GM12875 (cell line): Measurements from ENCODE around the gene TEKT5.
"Not testable (repeated sequence)": the region's sequence is repeated elsewhere in the genome, so short reads cannot be mapped to it uniquely, and the experiment has no call there.

Source experiments
- H3K4me3 ChIP-seq: one replicate; pipeline ENCODE4 v1.5.1; 2011; ENCODE audit warnings: low read depth, low read length, control low read depth
- TF ChIP-seq, protein P1 (sequence below): IDR thresholded peaks from 2 replicates; pipeline ENCODE4 v1.5.1; 2011; ENCODE audit warnings: low read depth, mild to moderate bottlenecking, control low read depth, inconsistent platforms, low read length, moderate library complexity, borderline replicate concordance; ENCODE audit not compliant: insufficient read depth

TEKT5 gene

GRCh38 chr16:10635365-10636021, 59.2 kb downstream of the TEKT5 start:
- no peak overlapping the region for H3K4me3 ChIP-seq
- TF ChIP-seq, protein P1, sequence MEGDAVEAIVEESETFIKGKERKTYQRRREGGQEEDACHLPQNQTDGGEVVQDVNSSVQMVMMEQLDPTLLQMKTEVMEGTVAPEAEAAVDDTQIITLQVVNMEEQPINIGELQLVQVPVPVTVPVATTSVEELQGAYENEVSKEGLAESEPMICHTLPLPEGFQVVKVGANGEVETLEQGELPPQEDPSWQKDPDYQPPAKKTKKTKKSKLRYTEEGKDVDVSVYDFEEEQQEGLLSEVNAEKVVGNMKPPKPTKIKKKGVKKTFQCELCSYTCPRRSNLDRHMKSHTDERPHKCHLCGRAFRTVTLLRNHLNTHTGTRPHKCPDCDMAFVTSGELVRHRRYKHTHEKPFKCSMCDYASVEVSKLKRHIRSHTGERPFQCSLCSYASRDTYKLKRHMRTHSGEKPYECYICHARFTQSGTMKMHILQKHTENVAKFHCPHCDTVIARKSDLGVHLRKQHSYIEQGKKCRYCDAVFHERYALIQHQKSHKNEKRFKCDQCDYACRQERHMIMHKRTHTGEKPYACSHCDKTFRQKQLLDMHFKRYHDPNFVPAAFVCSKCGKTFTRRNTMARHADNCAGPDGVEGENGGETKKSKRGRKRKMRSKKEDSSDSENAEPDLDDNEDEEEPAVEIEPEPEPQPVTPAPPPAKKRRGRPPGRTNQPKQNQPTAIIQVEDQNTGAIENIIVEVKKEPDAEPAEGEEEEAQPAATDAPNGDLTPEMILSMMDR = no peak

DNA sequence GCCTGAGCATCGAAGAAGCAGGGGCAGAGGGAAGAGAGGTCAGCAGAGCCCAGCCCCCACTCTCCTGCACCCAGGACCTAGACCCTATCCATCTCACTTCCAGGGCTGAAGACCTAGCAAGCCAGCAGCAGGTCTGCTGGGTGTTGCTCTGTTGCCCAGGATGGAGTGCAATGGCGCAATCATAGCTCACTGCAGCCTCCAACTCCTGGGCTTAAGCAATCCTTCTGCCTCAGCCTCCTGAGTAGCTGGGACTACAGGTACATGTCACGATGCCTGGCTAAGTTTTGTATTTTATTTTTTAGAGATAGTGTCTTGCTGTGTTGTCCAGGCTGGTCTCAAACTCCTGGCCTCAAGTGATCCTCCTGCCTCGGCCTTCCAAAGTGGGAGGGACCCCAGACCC, 61.3 kb downstream of the TEKT5 start:
- H3K4me3 ChIP-seq = not testable (repeated sequence)

DNA sequence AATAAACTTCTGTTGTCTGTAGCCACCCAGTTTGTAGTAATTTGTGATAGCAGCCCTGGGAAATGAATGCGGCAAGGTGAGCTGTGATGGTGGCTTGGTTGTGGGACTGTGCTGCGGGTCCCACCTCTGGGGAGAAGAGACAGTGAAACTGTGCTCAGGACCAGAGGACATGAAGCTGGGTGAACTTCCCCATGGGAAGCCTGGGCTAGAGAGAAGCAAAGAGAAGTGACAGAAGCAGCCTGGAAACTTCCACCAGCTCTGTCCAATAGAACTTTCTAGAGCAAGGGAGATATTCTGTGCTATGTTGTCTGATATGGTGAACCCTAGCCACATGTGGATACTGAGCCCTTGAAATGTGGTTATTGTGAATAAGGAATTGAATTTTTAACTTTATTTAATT, 62.8 kb downstream of the TEKT5 start:
- no peak overlapping the region for H3K4me3 ChIP-seq
- TF ChIP-seq, protein P1 = no peak

GRCh38 chr16:10629592-10629963, 65.2 kb downstream of the TEKT5 start:
- H3K4me3 ChIP-seq = no peak overlapping the region
- TF ChIP-seq, protein P1 = no peak

DNA sequence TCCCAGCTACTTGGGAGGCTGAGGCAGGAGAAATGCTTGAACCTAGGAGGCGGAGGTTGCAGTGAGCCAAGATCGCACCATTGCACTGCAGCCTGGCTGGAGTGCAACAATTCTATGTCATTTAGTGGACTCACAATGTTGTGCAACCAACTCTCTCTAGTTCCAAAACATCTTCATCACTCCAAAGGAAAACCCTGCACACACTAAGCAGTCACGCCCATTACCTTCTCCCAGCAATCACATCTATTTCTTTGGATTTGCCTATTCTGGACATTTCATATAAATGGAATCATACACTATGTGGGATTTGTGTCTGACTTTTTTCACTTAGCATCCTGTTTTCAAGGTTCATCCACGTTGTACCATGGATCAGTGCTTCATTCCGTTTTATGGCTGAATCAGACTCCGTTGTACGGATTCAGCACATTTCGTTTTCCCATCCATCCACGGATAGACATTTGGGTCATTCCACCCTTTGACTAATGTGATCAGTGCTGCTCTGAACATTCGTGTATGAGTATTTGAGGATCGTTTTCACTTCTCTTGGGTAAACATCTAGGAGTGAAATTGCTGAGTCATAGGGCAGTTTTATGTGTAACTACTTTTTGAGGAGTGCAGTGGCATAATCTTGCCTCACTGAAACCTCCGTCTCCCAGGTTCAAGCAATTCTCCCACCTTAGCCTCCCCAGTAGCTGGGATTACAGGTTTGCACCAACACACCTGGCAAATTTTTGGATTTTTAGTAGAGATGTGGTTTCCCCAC, 69.0 kb downstream of the TEKT5 start:
- TF ChIP-seq, protein P1 = no peak

DNA sequence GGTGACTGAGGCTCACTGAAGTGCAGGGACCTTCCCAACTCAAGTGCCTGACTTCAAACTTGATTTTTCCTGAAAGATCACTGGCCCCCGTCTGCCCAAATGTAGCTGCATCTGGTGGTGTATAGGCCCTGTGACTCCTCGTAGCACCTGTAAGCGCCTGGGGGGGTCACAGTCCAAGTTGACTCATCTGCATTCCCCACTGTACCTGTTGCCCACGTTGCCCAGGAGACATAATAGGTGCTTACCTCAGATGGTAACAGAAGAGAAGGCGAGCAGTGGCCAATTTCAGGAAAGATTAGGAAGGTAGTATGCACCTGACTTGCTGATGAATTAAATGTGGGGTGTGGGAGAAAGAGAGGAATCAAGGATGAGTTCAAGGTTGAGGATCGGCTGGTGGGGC, 70.2 kb downstream of the TEKT5 start:
- no peak overlapping the region for H3K4me3 ChIP-seq
- TF ChIP-seq, protein P1 = no peak

More for the DNA sequence above, 69.0 kb downstream of the TEKT5 start:
- no peak overlapping the region for H3K4me3 ChIP-seq

GRCh38 chr16:10623059-10623458, 71.7 kb downstream of the TEKT5 start:
- TF ChIP-seq, protein P1 = no peak
- H3K4me3 ChIP-seq = no peak overlapping the region
